Left lung (tissue), 10 donors: ENCODE data around the gene PCDHGA1. TPM values are rescaled to one million over a fixed set of nuclear protein-coding genes. Genes with fewer than 3 reads are reported as not detected.
A peak's percentile ranks its signal among the peaks of the same experiment; 100 is the strongest.
"Not testable (repeated sequence)": the region's sequence is repeated elsewhere in the genome, so short reads cannot be mapped to it uniquely, and the experiment has no call there.

ENCODE experiments used
- ATAC-seq: fragments of 200-7000 bp; cut with Tn5 transposase; one replicate; pipeline ENCODE4 v1.9.1; 2020; ENCODE audit warnings: moderate library complexity
- DNase-seq, 4 donors: peaks; one replicate each; pipeline ENCODE4 v3.0.0-alpha.2; 2013 to 2020
- H3K27ac ChIP-seq, 2 donors: fragments of 200-600 bp; sonication (generic) in 1 of 2; one replicate each; pipeline versions ENCODE4 v1.5.0 to v1.8.0; 2020 to 2021
- H3K27me3 ChIP-seq, 2 donors: fragments of 200-600 bp; sonication (generic) in 1 of 2; one replicate each; pipeline versions ENCODE4 v1.5.0 to v1.8.0; 2020 to 2021
- H3K36me3 ChIP-seq, 2 donors: fragments of 200-600 bp; sonication (generic) in 1 of 2; one replicate each; pipeline versions ENCODE4 v1.5.0 to v1.8.0; 2020 to 2021
- H3K4me1 ChIP-seq, 2 donors: fragments of 200-600 bp; one replicate each; pipeline ENCODE4 v1.8.0; 2021
- H3K4me3 ChIP-seq, 2 donors: fragments of 200-600 bp; sonication (generic) in 1 of 2; one replicate each; pipeline versions ENCODE4 v1.5.0 to v1.8.0; 2020 to 2021; ENCODE audit warnings: mild to moderate bottlenecking in 1 of 2
- H3K9me3 ChIP-seq, 2 donors: fragments of 200-600 bp; sonication (generic) in 1 of 2; one replicate each; pipeline versions ENCODE4 v1.5.0 to v1.8.0; 2020 to 2021
- CTCF ChIP-seq, 2 donors: fragments of 200-600 bp; sonication (generic) in 1 of 2; IDR thresholded peaks; one replicate each; pipeline versions ENCODE4 v1.5.0 to v1.8.0; 2021; ENCODE audit warnings: antibody characterized with exemption in 2 of 2
- intact Hi-C, 2 donors: fragments of 100-400 bp; cut with DNase I; formaldehyde crosslinking; loops; one replicate each; pipeline versions ENCODE4 v1.11.2 to v1.14.2; 2022
- polyA plus RNA-seq, 6 donors: library from polyadenylated mRNA; unstranded; fragments of 120-200 nt; gene quantifications; one replicate each; pipeline ENCODE4 v1.2.1, GENCODE V29; 2013; ENCODE audit not compliant: insufficient read length in 6 of 6
- total RNA-seq, 2 donors: library from RNA; stranded (reverse); fragmentation: NEBNext Ultra II Directional; extraction: Animal tissue kit (Norgen Biotek cat#: 25700); gene quantifications; one replicate each; pipeline ENCODE4 v1.2.1, GENCODE V29; 2021
- donor health status: DM: no; HTN: yes; CAD: no.
- donor health status: DM: no; HTN: no; CAD: no.

The PCDHGA1 gene
- total and polyA plus RNA-seq, 8 donors: 0.38 to 1.1 (median 0.75) TPM

DNA sequence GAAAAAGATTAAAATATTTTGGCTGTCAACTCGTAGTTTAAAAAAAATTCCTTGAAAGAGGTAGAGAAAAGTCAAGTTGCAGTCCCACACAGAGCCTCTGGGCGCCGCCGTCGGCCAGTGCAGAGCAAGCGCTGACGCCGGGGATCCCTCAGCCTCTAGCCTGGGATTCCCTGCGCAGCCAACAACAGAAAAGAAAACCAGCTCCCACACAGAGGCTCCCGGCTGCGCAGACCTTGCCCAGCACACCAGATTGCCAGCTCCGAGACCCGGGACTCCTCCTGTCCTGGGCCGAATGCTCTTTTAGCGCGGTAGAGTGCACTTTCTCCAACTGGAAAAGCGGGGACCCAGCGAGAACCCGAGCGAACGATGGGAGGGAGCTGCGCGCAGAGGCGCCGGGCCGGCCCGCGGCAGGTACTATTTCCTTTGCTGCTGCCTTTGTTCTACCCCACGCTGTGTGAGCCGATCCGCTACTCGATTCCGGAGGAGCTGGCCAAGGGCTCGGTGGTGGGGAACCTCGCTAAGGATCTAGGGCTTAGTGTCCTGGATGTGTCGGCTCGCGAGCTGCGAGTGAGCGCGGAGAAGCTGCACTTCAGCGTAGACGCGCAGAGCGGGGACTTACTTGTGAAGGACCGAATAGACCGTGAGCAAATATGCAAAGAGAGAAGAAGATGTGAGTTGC is 87.3 kb downstream of the PCDHGA1 start, which contains the start of gene PCDHGB7:
TSS of gene PCDHGB7 (plus strand) at position 184 of the 679 bp plus-strand sequence. CDS start at position 367, 183 bp downstream.
- peak within 1 kb of the TSS in 1 of 2 donors; percentile 7 for H3K27ac ChIP-seq
- ATAC-seq: peak; percentile 97
- TF ChIP-seq CTCF (IDR thresholded peaks at IDR 0.05): peak; percentile 62 to 67
- intact Hi-C loops: loop anchor here in 1 of 2 donors (10.0 kb wide), 2 partner anchors 107 to 147 kb away; no protein-coding TSS in a partner anchor
- peaks cover 39 to 99% of the 10 kb centered on the region in 2 donors for H3K27me3 ChIP-seq
- not testable (repeated sequence) for H3K36me3 ChIP-seq
- peak; percentile 42 to 92 (median 68) for DNase-seq
- H3K4me3 ChIP-seq: peak within 1 kb of the TSS; percentile 19 to 44
- peaks cover 7 to 75% of the 10 kb centered on the region in 2 donors for H3K9me3 ChIP-seq
- H3K4me1 ChIP-seq: peaks cover 3 to 10% of the 10 kb centered on the region in 2 donors

GRCh38 chr5:141419074-141419880 is 89.0 kb downstream of the PCDHGA1 start:
- peaks cover 7 to 76% of the 10 kb centered on the region in 2 donors for H3K9me3 ChIP-seq
- no peak for ATAC-seq
- peaks cover 46 to 96% of the 10 kb centered on the region in 2 donors for H3K27me3 ChIP-seq
- H3K4me3 ChIP-seq: no peak overlapping the region
- TF ChIP-seq CTCF (IDR thresholded peaks at IDR 0.05): no peak
- DNase-seq: peak in 1 of 4 donors; percentile 68
- H3K36me3 ChIP-seq: no peaks in the 10 kb centered on the region
- H3K4me1 ChIP-seq: peaks cover 3 to 5% of the 10 kb centered on the region in 2 donors
- intact Hi-C loops: loop anchor here in 1 of 2 donors (10.0 kb wide), 2 partner anchors 106 to 146 kb away; no protein-coding TSS in a partner anchor
- no peak overlapping the region for H3K27ac ChIP-seq

GRCh38 chr5:141420855-141421488 is 90.7 kb downstream of the PCDHGA1 start, which contains the start of gene PCDHGA11:
Gene PCDHGA11 (plus strand): TSS chr5:141421051. CDS start chr5:141421228, 177 bp downstream.
- ATAC-seq (peak; percentile 77), DNase-seq (peak in 1 of 4 donors; percentile 83)
- Histone ChIP-seq H3K9me3 (peaks cover 7 to 86% of the 10 kb centered on the region in 2 donors), H3K27me3 (peaks cover 40 to 97% of the 10 kb centered on the region in 2 donors), H3K4me1 (peaks cover 3 to 5% of the 10 kb centered on the region in 2 donors), H3K36me3 (no peaks in the 10 kb centered on the region), H3K4me3 (peak within 1 kb of the TSS; percentile 14 to 39), H3K27ac (no peak within 1 kb of the TSS)
- peak; percentile 40 to 43 for TF ChIP-seq CTCF (IDR thresholded peaks at IDR 0.05)
- intact Hi-C loops: no loop called here

DNA sequence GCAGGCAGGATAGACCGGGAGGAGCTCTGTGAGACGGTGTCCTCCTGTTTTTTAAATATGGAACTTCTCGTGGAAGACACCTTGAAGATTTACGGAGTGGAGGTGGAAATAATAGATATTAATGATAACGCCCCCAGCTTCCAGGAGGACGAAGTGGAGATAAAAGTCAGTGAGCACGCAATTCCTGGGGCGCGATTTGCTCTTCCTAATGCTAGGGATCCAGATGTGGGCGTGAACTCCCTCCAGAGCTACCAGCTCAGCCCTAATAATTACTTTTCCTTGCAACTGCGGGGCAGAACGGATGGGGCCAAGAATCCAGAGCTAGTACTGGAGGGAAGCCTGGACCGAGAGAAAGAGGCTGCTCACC is 91.2 kb downstream of the PCDHGA1 start:
- intact Hi-C loops: no loop called here
- ATAC-seq: no peak
- no peak for TF ChIP-seq CTCF (IDR thresholded peaks at IDR 0.05)
- Histone ChIP-seq H3K27me3 (peaks cover 45 to 97% of the 10 kb centered on the region in 2 donors), H3K4me3 (peak overlapping the region in 1 of 2 donors; percentile 39), H3K9me3 (peaks cover 7 to 91% of the 10 kb centered on the region in 2 donors), H3K27ac (no peak overlapping the region), H3K4me1 (peaks cover 3 to 5% of the 10 kb centered on the region in 2 donors), H3K36me3 (no peaks in the 10 kb centered on the region)
- no peak for DNase-seq
